ENCODE measurements around the gene MFRP.

Gene MFRP

GRCh38 chr11:119373059-119373920 lies 26.8 kb upstream of the MFRP start:
- no peak for DNase-seq (ENCODE audit: low read depth in 3 of 3)

- DNase-seq (ENCODE audit: low read depth in 3 of 3) = no peak
These were observed 26.0 kb upstream of the MFRP start for GRCh38 chr11:119372260-119373058.

DNA sequence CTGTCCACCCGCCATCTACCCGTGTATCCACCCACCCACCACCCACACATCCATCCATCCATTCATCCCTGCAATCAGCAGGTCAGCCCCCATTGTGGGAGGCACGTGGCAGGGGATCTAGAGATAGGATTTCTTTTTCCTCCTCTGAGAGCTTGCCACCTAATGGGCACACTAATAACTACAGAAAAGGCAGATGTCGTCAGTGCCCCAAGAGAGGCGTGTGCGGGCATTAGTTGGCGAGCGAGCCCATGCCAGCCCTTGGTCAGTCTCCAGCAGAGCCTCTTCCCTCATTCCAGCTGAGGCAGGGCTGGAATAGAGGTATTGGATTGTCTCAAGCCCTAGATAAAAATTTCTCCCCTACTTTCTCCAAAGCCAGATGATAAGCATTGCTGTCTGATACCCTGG lies 25.3 kb upstream of the MFRP start:
- no peak for DNase-seq (ENCODE audit: low read depth in 3 of 3)

- DNase-seq (ENCODE audit: low read depth in 3 of 3) = no peak
These were observed 24.6 kb upstream of the MFRP start for GRCh38 chr11:119371067-119371601.

DNA sequence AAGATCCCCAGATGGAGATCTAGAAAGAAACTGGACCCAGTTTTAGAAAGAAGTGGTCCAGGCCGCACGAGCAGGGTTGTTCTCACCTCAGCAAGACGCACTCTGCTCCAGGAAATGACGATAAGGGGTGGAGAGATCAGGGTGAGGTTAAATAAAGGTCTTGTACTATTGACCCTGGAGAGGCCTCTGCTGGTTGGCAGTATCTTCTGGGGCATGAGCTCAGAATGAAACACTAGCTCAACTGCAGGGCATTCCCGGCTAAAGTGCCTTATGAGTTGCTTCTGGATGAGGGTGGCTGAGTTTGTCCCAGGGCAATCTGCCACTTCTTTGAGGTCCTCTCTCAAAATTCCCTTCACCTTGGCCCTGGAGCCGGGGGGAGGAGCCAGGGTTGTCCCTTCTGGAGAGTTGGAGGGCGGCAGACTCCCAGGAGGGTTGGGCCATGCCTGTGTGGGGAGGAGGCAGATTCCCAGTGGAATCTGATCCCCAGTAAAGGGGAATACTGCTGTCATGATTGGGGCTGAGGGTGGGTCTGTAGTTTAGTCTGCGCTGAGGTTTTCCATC lies 24.1 kb upstream of the MFRP start:
- no peak for DNase-seq (ENCODE audit: low read depth in 3 of 3)

DNA sequence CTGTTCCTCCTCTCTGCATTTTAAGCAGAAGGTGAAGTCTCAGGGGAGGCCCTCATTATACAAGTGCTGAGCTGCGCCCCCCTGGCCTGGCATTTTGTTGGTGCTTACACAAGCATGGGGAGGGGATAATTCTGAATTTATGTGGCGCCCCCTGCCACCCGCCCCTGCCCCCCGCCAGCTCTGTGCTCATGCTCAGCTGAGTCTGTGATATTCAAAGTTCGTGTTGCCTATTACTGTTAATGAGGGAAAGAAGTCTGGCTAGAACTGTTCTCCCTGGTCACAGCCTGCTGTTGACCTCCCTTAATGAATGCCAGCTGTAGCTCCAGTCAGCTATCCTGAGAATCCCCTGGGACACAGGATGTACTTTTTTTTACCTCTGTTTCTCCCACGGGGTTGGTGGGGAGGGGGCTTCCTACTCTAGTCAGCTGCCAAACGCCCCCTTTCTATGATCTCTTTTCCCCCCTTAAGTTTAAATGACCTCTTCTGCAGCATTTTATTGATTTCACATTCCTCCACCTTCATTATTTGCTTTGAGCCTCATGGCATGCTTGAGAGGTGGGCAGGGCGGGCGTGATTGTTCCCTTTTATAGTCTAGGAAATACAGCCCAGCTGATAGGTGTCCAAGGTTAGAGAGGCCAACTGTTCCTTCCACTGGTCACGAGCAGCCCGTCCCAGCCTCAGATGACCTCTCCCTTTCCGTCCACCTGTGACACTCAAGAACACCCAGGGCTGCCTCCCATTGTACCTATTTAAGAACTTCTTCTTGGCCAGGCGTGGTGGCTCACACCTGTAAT lies 22.8 kb upstream of the MFRP start:
- DNase-seq (ENCODE audit: low read depth in 3 of 3) = no peak

DNA sequence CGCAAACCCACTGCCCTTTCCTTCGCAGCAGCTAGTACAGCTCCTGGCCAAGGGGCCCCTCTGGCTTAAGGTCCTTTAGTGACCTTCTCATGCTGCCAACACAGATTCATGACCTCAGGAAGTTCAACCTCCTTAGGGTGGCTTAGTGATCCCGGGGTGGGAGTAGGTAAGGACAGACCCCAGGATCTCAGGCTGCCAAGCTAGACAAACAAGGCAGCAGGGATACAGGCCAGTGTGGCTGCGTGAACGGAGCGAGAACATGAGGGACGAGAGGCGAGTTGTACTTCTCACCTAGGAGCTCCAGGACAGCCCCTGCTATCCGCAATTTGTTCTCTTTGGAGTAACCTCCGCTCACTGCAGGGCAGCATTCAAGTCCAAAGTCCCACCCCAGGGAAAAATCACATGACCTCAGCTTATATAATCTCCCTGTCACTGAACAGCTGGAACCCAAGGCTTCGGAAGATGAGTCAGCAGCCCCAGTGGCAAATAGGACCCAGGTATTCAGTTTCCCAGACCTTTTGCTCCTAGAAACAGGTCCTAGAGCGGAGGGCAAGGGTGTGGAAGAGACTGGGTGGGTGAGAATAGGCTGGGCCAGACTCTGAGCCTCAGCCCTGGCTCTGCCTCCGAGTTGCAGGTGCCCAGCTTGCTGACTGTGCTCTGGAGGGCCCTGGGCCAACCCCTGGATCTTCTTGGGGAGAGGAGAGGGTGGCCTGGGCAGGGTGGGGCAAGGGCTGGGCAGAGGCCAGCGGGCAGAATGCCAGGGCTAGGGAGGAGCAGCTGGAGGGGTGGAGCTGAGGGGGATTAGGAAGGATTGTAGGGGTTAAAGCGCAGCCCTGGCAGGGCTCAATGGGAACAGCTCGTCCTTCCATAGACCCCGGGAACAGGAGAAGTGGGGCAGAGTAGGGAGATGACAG lies 21.9 kb upstream of the MFRP start:
- DNase-seq (ENCODE audit: low read depth in 3 of 3) = no peak

GRCh38 chr11:119367661-119368120 lies 21.2 kb upstream of the MFRP start:
- DNase-seq (ENCODE audit: low read depth in 3 of 3) = no peak

DNA sequence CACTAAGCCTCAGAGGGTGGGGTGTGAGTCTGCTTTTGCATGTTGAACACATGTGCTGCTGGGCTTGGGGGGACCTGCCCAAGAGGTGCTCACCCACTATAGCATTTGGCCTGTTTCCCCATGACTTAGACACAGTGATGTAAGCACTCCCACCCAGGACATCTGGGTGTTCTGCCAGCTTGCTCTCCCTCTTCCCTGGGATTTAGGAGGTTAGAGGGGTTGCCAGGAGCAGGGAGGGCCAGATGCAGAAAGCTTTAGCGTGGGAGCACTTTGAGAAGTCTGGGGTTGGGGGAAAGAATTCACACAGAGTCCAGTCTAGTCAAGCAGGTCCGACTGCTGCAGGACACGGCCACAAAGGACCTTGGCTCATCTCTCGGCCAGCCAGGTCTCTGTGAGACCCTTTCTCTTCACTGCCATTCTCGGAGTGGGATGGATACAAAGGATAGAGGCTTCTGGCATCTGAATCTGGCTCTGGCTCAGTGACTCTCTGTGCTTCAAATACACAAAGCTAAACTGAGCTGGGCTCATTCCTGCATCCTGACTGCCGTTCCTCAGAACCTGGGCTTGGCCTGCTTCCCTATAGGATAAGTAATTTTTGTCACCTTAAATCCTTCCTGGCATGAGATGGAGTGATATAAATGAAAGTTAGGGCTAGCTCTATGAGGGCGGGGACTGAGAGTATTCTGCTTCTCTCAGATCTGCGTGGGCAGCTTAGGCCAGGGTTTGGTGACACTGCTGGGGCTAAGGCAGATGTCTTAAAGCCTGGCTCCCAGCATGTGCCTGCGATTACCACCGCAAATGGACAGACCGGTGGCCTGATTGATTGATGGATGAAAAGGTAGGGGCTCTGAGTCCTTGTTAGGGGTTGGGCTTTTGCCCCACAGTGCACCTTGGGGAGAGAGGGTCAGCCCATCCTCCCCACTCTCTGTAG lies 20.4 kb upstream of the MFRP start:
- no peak for DNase-seq (ENCODE audit: low read depth in 3 of 3)

DNA sequence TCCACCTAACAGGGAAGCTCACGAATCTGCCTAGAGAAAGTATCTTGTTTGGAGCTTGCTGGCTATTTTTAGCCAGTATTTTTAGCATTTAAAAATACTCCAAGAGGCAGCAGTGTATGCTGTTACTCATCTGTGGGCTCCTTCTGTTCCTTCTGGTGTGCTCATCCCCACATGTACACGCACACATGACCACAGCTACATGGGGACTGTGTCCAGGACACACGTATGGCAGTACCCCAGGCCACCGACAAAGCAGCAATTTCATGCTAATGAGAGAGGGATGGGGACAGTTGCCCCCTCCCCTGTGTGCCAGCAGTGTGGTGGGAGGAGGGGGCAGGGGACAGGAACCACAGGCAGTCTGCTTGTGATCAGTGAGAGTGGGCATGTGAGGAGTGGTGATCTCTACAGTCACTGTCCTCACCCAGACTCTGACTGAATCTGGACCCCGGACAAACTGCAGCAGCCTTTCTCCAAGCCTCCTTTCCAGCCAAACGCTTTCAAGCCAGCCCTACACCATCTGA lies 18.6 kb upstream of the MFRP start:
- no peak for DNase-seq (ENCODE audit: low read depth in 3 of 3)

GRCh38 chr11:119363851-119364590 lies 17.5 kb upstream of the MFRP start:
- DNase-seq (ENCODE audit: low read depth in 3 of 3) = peak; percentile 37 to 50 (median 47)

DNA sequence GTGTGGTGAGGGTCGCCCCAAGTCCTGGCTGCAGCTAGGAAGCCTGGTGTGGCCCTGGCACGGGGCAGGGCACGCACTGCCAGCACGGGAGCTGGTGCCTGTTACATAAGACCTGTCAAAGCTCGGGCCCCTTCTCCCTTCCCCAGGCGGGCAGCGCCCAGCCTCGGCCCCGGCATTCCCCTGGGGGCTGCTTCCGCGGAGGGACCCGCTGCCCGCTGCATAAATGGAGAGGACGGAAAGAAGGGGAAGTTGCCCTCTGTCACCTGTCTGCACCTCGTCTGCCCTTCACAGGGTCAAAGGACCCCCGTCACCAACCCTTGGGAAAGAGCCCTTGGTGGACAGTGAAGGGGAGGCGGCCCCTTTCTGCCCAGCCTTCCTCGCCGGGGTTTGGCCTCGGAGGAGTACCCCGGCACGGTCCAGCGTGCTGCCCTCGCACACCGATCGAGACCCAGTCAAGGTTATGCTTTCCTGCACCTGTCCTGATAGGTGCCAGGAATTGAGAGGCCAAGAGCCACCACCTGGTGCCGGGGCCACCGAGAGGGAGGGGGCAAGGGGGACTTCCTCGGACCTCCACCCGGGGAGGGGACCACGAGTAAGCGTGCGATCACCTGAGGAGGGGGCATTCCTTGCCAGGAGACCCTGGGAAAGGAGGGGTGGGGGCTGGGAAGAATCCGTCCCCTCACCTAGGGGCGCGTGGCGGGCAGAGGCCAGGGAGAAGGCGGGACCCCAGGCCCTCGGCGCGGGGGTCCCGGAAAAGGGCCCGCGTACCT lies 16.8 kb upstream of the MFRP start:
- DNase-seq (ENCODE audit: low read depth in 3 of 3) = no peak

DNA sequence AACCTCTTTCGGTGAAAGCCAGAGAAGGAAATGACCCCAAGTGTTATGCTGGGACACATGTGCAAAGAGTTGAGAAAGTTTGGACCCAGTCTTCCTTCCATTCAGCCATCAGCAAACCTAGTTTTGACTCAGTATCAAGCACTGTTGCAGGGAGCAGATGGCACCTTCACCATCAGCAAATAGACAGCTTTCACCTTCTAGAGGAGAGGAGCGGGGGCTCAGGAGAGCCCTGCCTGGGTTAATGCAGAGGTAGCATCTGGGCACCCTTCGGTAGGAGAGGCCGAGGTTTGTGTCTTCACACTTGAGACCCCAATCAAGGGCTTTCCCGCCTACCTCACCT lies 16.2 kb upstream of the MFRP start:
- DNase-seq (ENCODE audit: low read depth in 3 of 3) = no peak

DNA sequence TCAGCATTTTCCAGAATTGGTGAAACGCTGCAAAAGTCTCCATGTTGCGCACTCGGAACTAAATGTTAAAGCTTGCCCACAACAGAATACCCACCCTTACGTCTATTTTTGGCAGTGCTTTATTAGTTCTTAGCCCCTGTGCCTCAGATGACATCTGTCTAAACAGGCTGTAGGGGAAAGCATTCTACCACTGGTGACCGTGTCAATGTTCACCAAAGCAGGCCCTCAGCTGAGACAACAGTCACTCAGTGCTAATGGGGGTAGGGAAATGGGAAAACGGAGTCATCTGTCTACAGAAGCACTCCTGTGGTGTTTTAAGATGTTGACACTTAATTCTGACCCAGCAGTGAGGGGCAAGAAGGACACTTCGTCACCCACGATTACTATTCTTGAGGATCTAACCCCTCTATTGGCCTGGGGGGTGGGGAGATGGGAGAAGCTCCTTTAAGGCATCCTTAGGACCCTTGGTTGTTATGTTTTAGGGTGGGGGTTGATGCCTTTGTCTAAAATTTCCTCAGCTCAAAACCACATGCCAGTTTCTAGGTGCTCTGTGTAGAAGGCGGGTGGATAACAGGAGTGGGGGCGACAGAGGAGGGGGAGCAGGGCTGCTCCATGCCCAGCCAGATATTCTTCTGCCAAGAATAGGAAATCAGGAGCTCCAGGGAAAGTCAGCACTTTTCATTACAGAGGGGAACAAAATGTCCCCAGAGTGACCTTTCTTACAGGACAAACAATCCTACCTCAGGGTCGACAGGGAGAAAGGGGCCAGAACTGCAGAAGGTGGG lies 15.6 kb upstream of the MFRP start:
- no peak for DNase-seq (ENCODE audit: low read depth in 3 of 3)

- no peak for DNase-seq (ENCODE audit: low read depth in 3 of 3)
These were observed 14.7 kb upstream of the MFRP start for GRCh38 chr11:119361056-119361787.
